K562 (cell line): ENCODE measurements around the gene NEU1. TPM values are rescaled to one million over a fixed set of nuclear protein-coding genes. Genes with fewer than 3 reads are reported as not detected.

ENCODE experiments used
- ARHGAP35 ChIP-seq: fragments of 450-650 bp; IDR thresholded peaks from 2 replicates; pipeline ENCODE4 v1.6.1; 2018; ENCODE audit not compliant: partially characterized antibody
- CUX1 ChIP-seq: fragments of 200-800 bp; sonication (Bioruptor generic); IDR thresholded peaks from 2 replicates; pipeline ENCODE4 v1.6.1; 2016; ENCODE audit warnings: missing genetic modification characterization, missing compliant biosample characterization
- FOS ChIP-seq: IDR thresholded peaks from 3 replicates; pipeline ENCODE4 v1.6.1; 2011; ENCODE audit not compliant: insufficient read length; ENCODE audit errors: extremely low read depth
- FOXP1 ChIP-seq: sonication (generic); formaldehyde crosslinking; IDR thresholded peaks from 2 replicates; pipeline ENCODE4 v1.8.0; 2022; ENCODE audit warnings: mild to moderate bottlenecking, missing genetic modification reagents
- HES1 ChIP-seq: fragments of 450-650 bp; IDR thresholded peaks from 2 replicates; pipeline ENCODE4 v1.6.1; 2016; ENCODE audit warnings: low read depth, mild to moderate bottlenecking, moderate library complexity
- HIVEP1 ChIP-seq: fragments of 250-450 bp; sonication (Bioruptor Pico); IDR thresholded peaks from 2 replicates; pipeline ENCODE4 v1.4.0; 2020; ENCODE audit warnings: mild to moderate bottlenecking
- MTA3 ChIP-seq: fragments of 450-650 bp; formaldehyde crosslinking; IDR thresholded peaks from 2 replicates; pipeline ENCODE4 v1.6.1; 2017; ENCODE audit warnings: mild to moderate bottlenecking, borderline replicate concordance
- PATZ1 ChIP-seq: fragments of 250-450 bp; sonication (Bioruptor Pico); IDR thresholded peaks from 2 replicates; pipeline ENCODE4 v1.5.0; 2020; ENCODE audit warnings: mild to moderate bottlenecking, borderline replicate concordance
- POU5F1 ChIP-seq: fragments of 150-350 bp; IDR thresholded peaks from 2 replicates; pipeline ENCODE4 v1.6.1; 2014; ENCODE audit warnings: borderline replicate concordance, low read length, low read depth, mild to moderate bottlenecking; ENCODE audit not compliant: partially characterized antibody
- RBBP5 ChIP-seq: fragments of 200-600 bp; sonication (generic); IDR thresholded peaks from 2 replicates; pipeline ENCODE4 v1.6.1; 2012; ENCODE audit warnings: borderline replicate concordance, mild to moderate bottlenecking, low read length, control low read depth, inconsistent platforms; ENCODE audit not compliant: insufficient read depth, poor library complexity, severe bottlenecking
- RBM15 ChIP-seq: fragments of 200-400 bp; formaldehyde crosslinking; IDR thresholded peaks from 2 replicates; pipeline ENCODE4 v1.6.1; 2018; ENCODE audit warnings: mild to moderate bottlenecking, low read length, moderate library complexity; ENCODE audit not compliant: insufficient read depth
- RBM17 ChIP-seq: fragments of 200-400 bp; formaldehyde crosslinking; IDR thresholded peaks from 2 replicates; pipeline ENCODE4 v1.6.1; 2017; ENCODE audit warnings: low read depth, mild to moderate bottlenecking, low read length, borderline replicate concordance
- TAF1 ChIP-seq: IDR thresholded peaks from 2 replicates; pipeline ENCODE4 v1.6.1; 2011; ENCODE audit warnings: mild to moderate bottlenecking, low read length, moderate library complexity; ENCODE audit not compliant: insufficient read depth, control insufficient read depth, severe bottlenecking; ENCODE audit errors: extremely low read depth
- TAF9B ChIP-seq: fragments of 450-650 bp; IDR thresholded peaks from 2 replicates; pipeline ENCODE4 v1.6.1; 2018; ENCODE audit warnings: mild to moderate bottlenecking; ENCODE audit not compliant: partially characterized antibody
- U2AF2 ChIP-seq: fragments of 200-400 bp; formaldehyde crosslinking; optimal IDR thresholded peaks from 2 replicates; pipeline ENCODE3; 2017; ENCODE audit warnings: low read depth, mild to moderate bottlenecking, low read length
- ZFPM2 ChIP-seq: fragments of 250-450 bp; sonication (Bioruptor Pico); IDR thresholded peaks from 2 replicates; pipeline ENCODE4 v1.5.1; 2022; ENCODE audit warnings: mild to moderate bottlenecking
- ZNF184 ChIP-seq: sonication (generic); formaldehyde crosslinking; IDR thresholded peaks from 2 replicates; pipeline ENCODE4 v1.5.0; 2020; ENCODE audit warnings: missing genetic modification reagents
- polyA plus RNA-seq, 8 experiments: library from polyadenylated mRNA; depleted of rRNA in 4 of 8; stranded (reverse) in 5 of 8; unstranded in 3 of 8; fragments of >200 nt; fragmentation: Nextera tagmentation in 2 of 8; fragmentation: Illumina TruSeq in 1 of 8; extraction: Ambion mirVana in 2 of 8; extraction: Trizol in 1 of 8; gene quantifications; 2 replicates each; pipeline versions ENCODE4 v1.2.1 to v1.2.3, GENCODE V29; 2011 to 2014; ENCODE audit warnings: inconsistent platforms in 1 of 8, missing spikeins in 1 of 8
- total RNA-seq, 7 experiments: library from RNA; depleted of rRNA in 6 of 7; stranded (reverse); fragments of >200 nt in 6 of 7; fragmentation: Illumina TruSeq in 2 of 7; extraction: Trizol in 2 of 7; gene quantifications; 2 replicates each; pipeline versions ENCODE4 v1.2.1 to v1.2.3, GENCODE V29; 2011 to 2021; ENCODE audit warnings: low replicate concordance in 1 of 7

NEU1 gene
- total and polyA plus RNA-seq, 9 of the 15 experiments (the other 6 are each of a cell fraction or from before 2014, with no cell fraction given): 14.8 to 67.8 (median 51.0) TPM

GRCh38 chr6:31822036-31822821 is 40.4 kb downstream of the NEU1 start (continued):
- TF ChIP-seq ZFPM2 (CRISPR knock-in tag): peak; percentile 74; the same call in 1 of the 2 replicates
- TF ChIP-seq TAF9B: no peak
- no peak for TF ChIP-seq RBM15
- TF ChIP-seq RBBP5: peak; percentile 56
- no peak for TF ChIP-seq CUX1 (CRISPR knock-in tag)
- TF ChIP-seq ARHGAP35: no peak
- no peak for TF ChIP-seq U2AF2
- no peak for TF ChIP-seq FOXP1 (CRISPR knock-in tag)
- no peak for TF ChIP-seq HES1
- TF ChIP-seq PATZ1 (CRISPR knock-in tag): peak; percentile 82
- no peak for TF ChIP-seq POU5F1
- TF ChIP-seq RBM17: no peak
- TF ChIP-seq MTA3: no peak
- peak; percentile 100 for TF ChIP-seq TAF1
- TF ChIP-seq HIVEP1 (CRISPR knock-in tag): no peak; the same call in 1 of the 2 replicates
- TF ChIP-seq FOS: no peak
- no peak for TF ChIP-seq ZNF184 (CRISPR knock-in tag)
